Naive thymus-derived CD4-positive, alpha-beta T cell (primary cell): ENCODE measurements around the gene CLSTN2. TPM values are rescaled to one million over a fixed set of nuclear protein-coding genes. Genes with fewer than 3 reads are reported as not detected.

ENCODE experiments used
- ATAC-seq: fragments of 150-1000 bp; cut with Tn5 transposase; 2 replicates; pipeline ENCODE4 v1.10.0; 2021; ENCODE audit warnings: mild to moderate bottlenecking, moderate library complexity
- CTCF ChIA-PET: fragments of 350-600 bp; sonication (Branson Sonifier 250); formaldehyde crosslinking; loops from one replicate; lab custom pipeline; 2021; ENCODE audit warnings: antibody characterized with exemption; lab: Charles Lee
- POLR2A ChIA-PET: fragments of 350-600 bp; sonication (Branson Sonifier 250); formaldehyde crosslinking; loops from one replicate; lab custom pipeline; 2021; ENCODE audit warnings: antibody characterized with exemption, inconsistent platforms; lab: Charles Lee
- DNase-seq, 9 donors: peaks; one replicate each; pipeline versions ENCODE4 v3.0.0 to v3.0.0-alpha.2; 2020 to 2022; ENCODE audit warnings: mixed read lengths in 1 of 9
- H3K27ac ChIP-seq: one replicate; pipeline ENCODE4 v1.7.0; 2013; ENCODE audit warnings: mild to moderate bottlenecking, low read depth, low read length, moderate library complexity
- H3K27me3 ChIP-seq, 2 donors: one replicate each; pipeline ENCODE4 v1.7.0; 2013; ENCODE audit warnings: low read length in 2 of 2, mild to moderate bottlenecking in 2 of 2, moderate library complexity in 2 of 2; ENCODE audit not compliant: control insufficient read depth in 2 of 2, insufficient read depth in 2 of 2
- H3K36me3 ChIP-seq, 3 experiments: 1 replicate in 2 of 3; 2 replicates in 1 of 3; pipeline ENCODE4 v1.7.0; 2013; ENCODE audit warnings: low read length in 3 of 3, mild to moderate bottlenecking in 3 of 3, moderate library complexity in 1 of 3; ENCODE audit not compliant: insufficient read depth in 3 of 3, control insufficient read depth in 2 of 3
- H3K4me1 ChIP-seq, 2 donors: one replicate each; pipeline ENCODE4 v1.7.0; 2013; ENCODE audit warnings: low read length in 2 of 2, mild to moderate bottlenecking in 2 of 2, moderate library complexity in 1 of 2; ENCODE audit not compliant: control insufficient read depth in 2 of 2, insufficient read depth in 2 of 2
- H3K4me3 ChIP-seq: 2 replicates; pipeline ENCODE4 v1.7.0; 2013; ENCODE audit warnings: mild to moderate bottlenecking, low read length
- H3K9me3 ChIP-seq, 3 experiments: 1 replicate in 2 of 3; 2 replicates in 1 of 3; pipeline ENCODE4 v1.7.0; 2013; ENCODE audit warnings: low read length in 3 of 3; ENCODE audit not compliant: control insufficient read depth in 2 of 3
- H3K27ac Mint-ChIP-seq, 9 donors: one replicate each; pipeline ENCODE4 v1.8.0; 2020 to 2022; ENCODE audit warnings: mixed read lengths in 9 of 9, mild to moderate bottlenecking in 8 of 9, moderate library complexity in 5 of 9, inconsistent platforms in 2 of 9
- H3K27me3 Mint-ChIP-seq, 5 donors: one replicate each; pipeline ENCODE4 v1.8.0; 2021 to 2022; ENCODE audit warnings: mixed read lengths in 5 of 5, mild to moderate bottlenecking in 1 of 5
- H3K36me3 Mint-ChIP-seq, 5 donors: one replicate each; pipeline ENCODE4 v1.8.0; 2020 to 2022; ENCODE audit warnings: mixed read lengths in 5 of 5, mild to moderate bottlenecking in 3 of 5, inconsistent platforms in 1 of 5
- H3K4me1 Mint-ChIP-seq, 7 donors: one replicate each; pipeline ENCODE4 v1.8.0; 2020 to 2022; ENCODE audit warnings: mixed read lengths in 7 of 7, mild to moderate bottlenecking in 3 of 7, inconsistent platforms in 1 of 7
- H3K4me3 Mint-ChIP-seq, 10 donors: one replicate each; pipeline ENCODE4 v1.8.0; 2020 to 2022; ENCODE audit warnings: mild to moderate bottlenecking in 10 of 10, mixed read lengths in 10 of 10, moderate library complexity in 6 of 10, inconsistent platforms in 2 of 10
- H3K9me3 Mint-ChIP-seq, 11 donors: one replicate each; pipeline ENCODE4 v1.8.0; 2020 to 2022; ENCODE audit warnings: mixed read lengths in 11 of 11, mild to moderate bottlenecking in 4 of 11, inconsistent platforms in 1 of 11, moderate library complexity in 1 of 11
- intact Hi-C, 2 donors: fragments of 100-400 bp; cut with micrococcal nuclease; formaldehyde crosslinking; loops; one replicate each; pipeline ENCODE4 v1.15.1; 2023
- polyA plus RNA-seq, 2 donors: library from polyadenylated mRNA; unstranded; fragments of 300-500 nt; fragmentation: Illumina TruSeq; gene quantifications; one replicate each; pipeline ENCODE4 v1.2.3, GENCODE V29; 2021
- total RNA-seq, 6 experiments: library from RNA in 5 of 6; stranded (reverse) in 5 of 6; gene quantifications; 1 replicate in 5 of 6; 2 replicates in 1 of 6; pipeline ENCODE4 v1.2.3 and lab custom pipeline; 2021 to 2026

CLSTN2 gene
- total and polyA plus RNA-seq, 7 experiments from 2014 or later: 0.02 TPM; not detected in 6

GRCh38 chr3:140225996-140226395 lies 291.0 kb downstream of the CLSTN2 start:
- no peak for ATAC-seq
- no peak overlapping the region for H3K4me3 Mint-ChIP-seq
- H3K27ac Mint-ChIP-seq: no peak overlapping the region
- peaks cover 0 to 16% (median 6%) of the 10 kb centered on the region in 5 donors for H3K27me3 Mint-ChIP-seq
- no peak overlapping the region for H3K27ac ChIP-seq
- ChIA-PET POLR2A (no interaction called here), CTCF (no interaction called here)
- no peaks in the 10 kb centered on the region for H3K4me1 Mint-ChIP-seq
- no peaks in the 10 kb centered on the region for H3K36me3 Mint-ChIP-seq
- DNase-seq: no peak
- H3K9me3 Mint-ChIP-seq: peaks cover 3 to 23% (median 14%) of the 10 kb centered on the region in 11 donors
- intact Hi-C loops: no loop called here
- no peaks in the 10 kb centered on the region for H3K9me3 ChIP-seq
- no peaks in the 10 kb centered on the region for H3K27me3 ChIP-seq
- no peak overlapping the region for H3K4me3 ChIP-seq
- H3K4me1 ChIP-seq: no peaks in the 10 kb centered on the region
- no peaks in the 10 kb centered on the region for H3K36me3 ChIP-seq

- no peak overlapping the region for H3K27ac Mint-ChIP-seq
- no peak overlapping the region for H3K4me3 Mint-ChIP-seq
- ChIA-PET CTCF (no interaction called here), POLR2A (no interaction called here)
- no peaks in the 10 kb centered on the region for H3K4me1 Mint-ChIP-seq
- peaks cover 2 to 23% (median 6%) of the 10 kb centered on the region in 5 donors for H3K27me3 Mint-ChIP-seq
- DNase-seq (no peak), ATAC-seq (no peak)
- Histone ChIP-seq H3K9me3 (no peaks in the 10 kb centered on the region), H3K27ac (no peak overlapping the region), H3K4me1 (no peaks in the 10 kb centered on the region), H3K36me3 (no peaks in the 10 kb centered on the region), H3K4me3 (no peak overlapping the region), H3K27me3 (no peaks in the 10 kb centered on the region)
- peaks cover 0 to 16% (median 9%) of the 10 kb centered on the region in 11 donors for H3K9me3 Mint-ChIP-seq
- intact Hi-C loops: no loop called here
- peaks cover 0 to 3% (median 0%) of the 10 kb centered on the region in 5 donors for H3K36me3 Mint-ChIP-seq
These were observed 298.7 kb downstream of the CLSTN2 start for GRCh38 chr3:140233702-140234101.

- no peaks in the 10 kb centered on the region for H3K36me3 ChIP-seq
- ChIA-PET CTCF (no interaction called here), POLR2A (no interaction called here)
- no peaks in the 10 kb centered on the region for H3K4me1 Mint-ChIP-seq
- no peaks in the 10 kb centered on the region for H3K4me1 ChIP-seq
- no peak overlapping the region for H3K27ac ChIP-seq
- peaks cover 0 to 14% (median 8%) of the 10 kb centered on the region in 11 donors for H3K9me3 Mint-ChIP-seq
- H3K36me3 Mint-ChIP-seq: peaks cover 0 to 3% (median 0%) of the 10 kb centered on the region in 5 donors
- H3K4me3 ChIP-seq: no peak overlapping the region
- H3K4me3 Mint-ChIP-seq: no peak overlapping the region
- H3K27me3 ChIP-seq: no peaks in the 10 kb centered on the region
- H3K27me3 Mint-ChIP-seq: peaks cover 2 to 23% (median 6%) of the 10 kb centered on the region in 5 donors
- H3K9me3 ChIP-seq: no peaks in the 10 kb centered on the region
- intact Hi-C loops: no loop called here
- ATAC-seq (no peak), DNase-seq (no peak)
- no peak overlapping the region for H3K27ac Mint-ChIP-seq
These were observed 299.3 kb downstream of the CLSTN2 start for GRCh38 chr3:140234256-140234655.

GRCh38 chr3:140236836-140237501 lies 302.0 kb downstream of the CLSTN2 start:
- no peak overlapping the region for H3K27ac Mint-ChIP-seq
- H3K27me3 Mint-ChIP-seq: peaks cover 2 to 19% (median 5%) of the 10 kb centered on the region in 5 donors

GRCh38 chr3:140238646-140239314 lies 303.8 kb downstream of the CLSTN2 start:
- Histone ChIP-seq H3K4me1 (no peaks in the 10 kb centered on the region), H3K36me3 (no peaks in the 10 kb centered on the region), H3K27ac (no peak overlapping the region), H3K27me3 (no peaks in the 10 kb centered on the region), H3K4me3 (no peak overlapping the region), H3K9me3 (no peaks in the 10 kb centered on the region)
- DNase-seq (no peak), ATAC-seq (no peak)
- H3K4me1 Mint-ChIP-seq: no peaks in the 10 kb centered on the region
- H3K36me3 Mint-ChIP-seq: peaks cover 0 to 3% (median 0%) of the 10 kb centered on the region in 5 donors
- H3K27me3 Mint-ChIP-seq: peaks cover 2 to 16% (median 4%) of the 10 kb centered on the region in 5 donors
- H3K4me3 Mint-ChIP-seq: no peak overlapping the region
- intact Hi-C loops: no loop called here
- peaks cover 0 to 9% (median 3%) of the 10 kb centered on the region in 11 donors for H3K9me3 Mint-ChIP-seq
- CTCF ChIA-PET: interaction anchor here (0.7 kb wide), 1 partner anchor 22 kb away, joined by 3 read pairs; no protein-coding TSS in a partner anchor
- POLR2A ChIA-PET: no interaction called here
- H3K27ac Mint-ChIP-seq: no peak overlapping the region

More at GRCh38 chr3:140236836-140237501, 302.0 kb downstream of the CLSTN2 start:
- no peak for DNase-seq
- ChIA-PET POLR2A (no interaction called here), CTCF (no interaction called here)
- H3K4me3 ChIP-seq: no peak overlapping the region
- no peak overlapping the region for H3K4me3 Mint-ChIP-seq
- H3K36me3 ChIP-seq: no peaks in the 10 kb centered on the region
- H3K4me1 Mint-ChIP-seq: no peaks in the 10 kb centered on the region
- ATAC-seq: no peak
- peaks cover 0 to 10% (median 3%) of the 10 kb centered on the region in 11 donors for H3K9me3 Mint-ChIP-seq
- peaks cover 0 to 3% (median 0%) of the 10 kb centered on the region in 5 donors for H3K36me3 Mint-ChIP-seq
- intact Hi-C loops: no loop called here
- no peaks in the 10 kb centered on the region for H3K4me1 ChIP-seq
- H3K9me3 ChIP-seq: no peaks in the 10 kb centered on the region
- no peaks in the 10 kb centered on the region for H3K27me3 ChIP-seq
- no peak overlapping the region for H3K27ac ChIP-seq

GRCh38 chr3:140242818-140243276 lies 307.9 kb downstream of the CLSTN2 start:
- H3K9me3 ChIP-seq: no peaks in the 10 kb centered on the region
- H3K27ac Mint-ChIP-seq: no peak overlapping the region
- H3K27me3 ChIP-seq: no peaks in the 10 kb centered on the region
- H3K27ac ChIP-seq: no peak overlapping the region
- H3K9me3 Mint-ChIP-seq: peaks cover 0 to 3% (median 0%) of the 10 kb centered on the region in 11 donors
- no peaks in the 10 kb centered on the region for H3K36me3 Mint-ChIP-seq
- intact Hi-C loops: no loop called here
- peaks cover 0 to 12% (median 0%) of the 10 kb centered on the region in 5 donors for H3K27me3 Mint-ChIP-seq
- no peak for ATAC-seq
- no peak overlapping the region for H3K4me3 ChIP-seq
- H3K36me3 ChIP-seq: no peaks in the 10 kb centered on the region
- H3K4me3 Mint-ChIP-seq: no peak overlapping the region
- POLR2A ChIA-PET: no interaction called here
- no peaks in the 10 kb centered on the region for H3K4me1 ChIP-seq
- CTCF ChIA-PET: no interaction called here
- no peaks in the 10 kb centered on the region for H3K4me1 Mint-ChIP-seq
- DNase-seq: no peak
